Esophagus squamous epithelium (tissue), 4 donors: ENCODE results near the gene DKK3.

ENCODE experiments used
- CTCF ChIP-seq, 6 experiments: fragments of 450-650 bp in 4 of 6; fragments of 200-600 bp in 2 of 6; sonication (generic) in 2 of 6; IDR thresholded peaks; one replicate each; pipeline ENCODE4 v1.5.1; 2016 to 2019; ENCODE audit warnings: antibody characterized with exemption in 6 of 6, mild to moderate bottlenecking in 4 of 6, moderate library complexity in 4 of 6
- POLR2A ChIP-seq, 4 donors: fragments of 450-650 bp; IDR thresholded peaks; one replicate each; pipeline ENCODE4 v1.6.1; 2017; ENCODE audit warnings: antibody characterized with exemption in 4 of 4, mild to moderate bottlenecking in 4 of 4, moderate library complexity in 3 of 4

GRCh38 chr11:12003815-12004214 lies 4.6 kb downstream of the DKK3 start:
- TF ChIP-seq CTCF (IDR thresholded peaks at IDR 0.05) (no peak), POLR2A (IDR thresholded peaks at IDR 0.05) (no peak)
